Ectodermal cell (in vitro differentiated cells): ENCODE measurements around the gene CT45A1. TPM values are rescaled to one million over a fixed set of nuclear protein-coding genes. Genes with fewer than 3 reads are reported as not detected.
"Not testable (repeated sequence)": the region's sequence is repeated elsewhere in the genome, so short reads cannot be mapped to it uniquely, and the experiment has no call there.

Source experiments
- H3K27ac ChIP-seq: 2 replicates; pipeline ENCODE4 v1.7.0; 2013; ENCODE audit warnings: mild to moderate bottlenecking, low read depth, low read length; ENCODE audit not compliant: insufficient read depth, poor library complexity, severe bottlenecking
- H3K27me3 ChIP-seq: 2 replicates; pipeline ENCODE4 v1.7.0; 2013; ENCODE audit warnings: mild to moderate bottlenecking, low read length; ENCODE audit not compliant: insufficient read depth, control insufficient read depth, poor library complexity, severe bottlenecking
- H3K36me3 ChIP-seq: one replicate; pipeline ENCODE4 v1.7.0; 2013; ENCODE audit warnings: low read length; ENCODE audit not compliant: control insufficient read depth, insufficient read depth
- H3K4me1 ChIP-seq: one replicate; pipeline ENCODE4 v1.7.0; 2013; ENCODE audit warnings: low read length; ENCODE audit not compliant: control insufficient read depth, insufficient read depth
- H3K4me3 ChIP-seq: 2 replicates; pipeline ENCODE4 v1.7.0; 2013; ENCODE audit warnings: low read depth, low read length, control low read depth; ENCODE audit not compliant: insufficient read depth
- H3K9me3 ChIP-seq: 2 replicates; pipeline ENCODE4 v1.7.0; 2013; ENCODE audit warnings: mild to moderate bottlenecking, low read length, moderate library complexity; ENCODE audit not compliant: control insufficient read depth
- WGBS, 2 experiments: methylation state at CpG; one replicate each; pipeline ENCODE4 v1.1.7; 2013; ENCODE audit warnings: missing lambda C conversion rate in 2 of 2; 5-methylcytosine and 5-hydroxymethylcytosine counted together
- polyA plus RNA-seq, 4 experiments: library from polyadenylated mRNA; stranded (reverse); fragments of 50-300 nt; gene quantifications; one replicate each; pipeline ENCODE4 v1.2.3, GENCODE V29; 2013

CT45A1 gene, protein sequence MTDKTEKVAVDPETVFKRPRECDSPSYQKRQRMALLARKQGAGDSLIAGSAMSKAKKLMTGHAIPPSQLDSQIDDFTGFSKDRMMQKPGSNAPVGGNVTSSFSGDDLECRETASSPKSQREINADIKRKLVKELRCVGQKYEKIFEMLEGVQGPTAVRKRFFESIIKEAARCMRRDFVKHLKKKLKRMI
- polyA plus RNA-seq (2013, experiment 1 of 4): not detected
- not detected for polyA plus RNA-seq (2013, experiment 2 of 4)
- polyA plus RNA-seq (2013, experiment 3 of 4): not detected
- polyA plus RNA-seq (2013, experiment 4 of 4): not detected

DNA sequence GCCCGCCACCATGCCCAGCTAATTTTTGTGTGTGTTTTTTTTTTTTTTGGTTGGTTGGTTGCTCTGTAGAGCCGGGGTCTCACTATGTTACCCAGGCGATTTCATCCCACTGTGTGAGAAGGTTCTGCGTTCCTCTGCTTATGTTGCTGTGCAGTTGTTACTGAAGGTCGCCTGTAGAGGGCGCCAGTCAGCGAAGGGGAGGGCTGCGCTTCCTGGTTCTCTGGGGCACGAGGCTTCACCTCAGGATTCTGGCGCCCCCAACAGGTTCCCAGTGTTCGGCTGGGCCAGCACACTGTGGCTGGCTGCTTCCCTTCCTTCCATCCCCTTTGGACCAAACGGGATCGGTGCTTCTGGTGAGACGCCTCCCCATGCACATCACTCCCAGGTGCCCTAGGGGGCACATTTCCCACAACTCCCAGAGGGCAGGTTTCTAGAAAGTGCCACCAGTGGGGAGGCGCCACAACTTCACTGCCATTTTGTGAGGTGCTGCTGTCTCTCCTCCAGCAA lies at the start of gene CT45A1:
CT45A1 (plus strand) TSS at position 457 of the 507 bp plus-strand sequence. CDS start 5,302 bp downstream, outside the sequence.
- not testable (repeated sequence) for H3K9me3 ChIP-seq, H3K27ac ChIP-seq, H3K4me1 ChIP-seq, H3K36me3 ChIP-seq, H3K27me3 ChIP-seq, H3K4me3 ChIP-seq
- WGBS, 2 experiments: 59 to 75% methylated on average over 12 to 15 of the region's 15 CpGs

DNA sequence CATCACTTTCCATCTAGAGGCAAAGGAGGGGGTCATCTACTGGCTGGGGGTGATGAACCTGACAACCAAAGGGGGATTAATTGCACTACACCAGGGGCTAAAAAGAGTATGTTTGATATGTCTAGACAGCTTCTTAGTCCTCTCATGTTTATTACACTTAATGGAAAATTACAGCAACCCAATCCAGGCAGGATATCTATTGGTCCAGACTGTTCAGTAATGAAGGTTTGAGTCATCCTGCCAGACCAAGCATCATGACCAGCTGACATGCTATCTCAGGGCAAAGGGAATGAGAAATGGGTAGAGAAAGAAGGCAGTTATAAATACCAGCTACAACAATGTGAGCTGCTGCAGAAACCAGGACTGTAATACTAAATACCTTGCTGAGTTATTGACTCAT lies 40.5 kb upstream of the CT45A1 start:
- not testable (repeated sequence) for H3K9me3 ChIP-seq, H3K27me3 ChIP-seq, H3K27ac ChIP-seq, H3K36me3 ChIP-seq, H3K4me3 ChIP-seq, H3K4me1 ChIP-seq

DNA sequence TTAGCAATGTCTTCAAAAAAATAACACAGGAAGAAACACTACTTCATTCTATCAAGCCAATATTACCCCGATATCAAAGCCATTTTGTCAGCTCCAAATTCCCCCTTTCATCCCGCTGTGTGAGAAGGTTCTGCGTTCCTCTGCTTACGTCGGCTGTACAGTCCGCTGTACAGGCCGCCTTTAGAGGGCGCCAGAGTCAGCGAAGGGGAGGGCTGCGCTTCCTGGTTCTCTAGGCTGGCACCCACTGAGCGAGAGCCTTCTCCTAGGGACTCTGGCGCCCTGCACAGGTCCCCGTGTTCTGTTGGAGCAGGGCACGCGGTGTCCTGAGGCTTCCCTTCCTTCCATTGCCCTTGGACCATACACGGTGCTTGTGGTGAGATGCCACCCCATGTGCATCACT lies 25.3 kb upstream of the CT45A1 start:
- Histone ChIP-seq H3K9me3 (no peaks in the 10 kb centered on the region), H3K36me3 (no peaks in the 10 kb centered on the region), H3K4me1 (no peaks in the 10 kb centered on the region), H3K4me3 (no peak overlapping the region), H3K27ac (no peak overlapping the region), H3K27me3 (no peaks in the 10 kb centered on the region)
- WGBS, 2 experiments: 35 to 36% methylated on average over 16 of the region's 16 CpGs

DNA sequence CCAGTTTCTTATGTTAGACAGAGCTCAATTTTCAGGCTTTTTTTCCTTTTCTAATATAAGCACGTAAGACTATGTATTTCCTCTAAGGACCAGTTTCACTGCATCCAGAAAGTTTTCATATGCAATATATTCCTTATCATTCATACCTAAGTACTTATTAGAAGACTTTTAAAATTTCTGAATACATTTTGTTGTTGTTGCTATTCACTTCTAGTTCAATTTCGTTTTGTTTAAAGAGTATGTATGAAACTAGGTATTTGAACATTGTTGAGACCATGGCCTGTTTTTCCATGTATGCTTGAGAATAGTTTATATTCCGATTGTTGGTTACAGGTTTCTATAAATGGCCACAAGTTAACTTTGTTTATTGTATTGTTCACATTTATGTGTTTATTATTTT lies 18.0 kb upstream of the CT45A1 start:
- H3K36me3 ChIP-seq: no peaks in the 10 kb centered on the region
- no peak overlapping the region for H3K27ac ChIP-seq
- no peak overlapping the region for H3K4me3 ChIP-seq
- no peaks in the 10 kb centered on the region for H3K27me3 ChIP-seq
- no peaks in the 10 kb centered on the region for H3K9me3 ChIP-seq
- H3K4me1 ChIP-seq: no peaks in the 10 kb centered on the region
- WGBS, 2 experiments: 81 to 88% methylated on average over 2 of the region's 3 CpGs

DNA sequence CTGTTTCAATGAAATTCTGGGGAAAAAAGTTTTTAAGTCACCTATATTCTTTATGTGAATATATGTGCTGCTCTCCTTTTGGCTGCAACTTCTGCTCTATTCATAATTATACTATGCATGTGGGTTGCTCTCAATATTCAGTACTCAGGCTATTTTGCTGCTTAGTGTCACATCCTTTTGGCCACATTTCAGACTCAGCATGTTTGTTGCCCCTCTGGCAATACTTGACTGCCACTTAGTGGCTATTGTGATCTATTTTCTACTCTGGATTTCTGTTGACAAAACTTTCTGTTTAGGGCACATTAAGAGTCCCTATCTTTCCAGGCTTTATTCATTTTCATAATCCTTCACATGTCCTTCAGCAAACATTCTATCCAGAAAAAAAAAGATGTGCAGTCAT lies 15.8 kb upstream of the CT45A1 start:
- Histone ChIP-seq H3K4me3 (no peak overlapping the region), H3K4me1 (no peaks in the 10 kb centered on the region), H3K9me3 (no peaks in the 10 kb centered on the region), H3K36me3 (no peaks in the 10 kb centered on the region), H3K27me3 (no peaks in the 10 kb centered on the region), H3K27ac (no peak overlapping the region)

DNA sequence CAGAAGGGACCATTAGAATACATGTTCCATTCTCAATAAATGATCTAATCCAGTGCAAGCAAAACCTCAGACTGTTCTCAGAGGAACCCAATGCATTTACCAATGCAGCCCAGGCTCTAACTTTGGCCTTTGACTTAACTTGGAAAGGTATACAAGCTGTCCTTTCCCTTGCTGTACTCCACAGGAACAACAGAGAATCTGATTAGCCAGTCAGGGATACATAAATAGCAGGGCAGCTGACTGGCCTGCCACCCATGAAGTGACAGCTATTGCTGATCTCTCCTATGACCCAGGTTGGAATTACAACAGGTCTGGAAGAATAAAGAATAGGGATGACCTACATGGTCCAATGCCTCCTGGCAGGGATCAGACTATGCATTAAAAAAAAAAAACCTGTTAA lies 14.5 kb upstream of the CT45A1 start:
- Histone ChIP-seq H3K4me1 (no peaks in the 10 kb centered on the region), H3K27me3 (no peaks in the 10 kb centered on the region), H3K9me3 (no peaks in the 10 kb centered on the region), H3K27ac (no peak overlapping the region), H3K36me3 (no peaks in the 10 kb centered on the region), H3K4me3 (no peak overlapping the region)

DNA sequence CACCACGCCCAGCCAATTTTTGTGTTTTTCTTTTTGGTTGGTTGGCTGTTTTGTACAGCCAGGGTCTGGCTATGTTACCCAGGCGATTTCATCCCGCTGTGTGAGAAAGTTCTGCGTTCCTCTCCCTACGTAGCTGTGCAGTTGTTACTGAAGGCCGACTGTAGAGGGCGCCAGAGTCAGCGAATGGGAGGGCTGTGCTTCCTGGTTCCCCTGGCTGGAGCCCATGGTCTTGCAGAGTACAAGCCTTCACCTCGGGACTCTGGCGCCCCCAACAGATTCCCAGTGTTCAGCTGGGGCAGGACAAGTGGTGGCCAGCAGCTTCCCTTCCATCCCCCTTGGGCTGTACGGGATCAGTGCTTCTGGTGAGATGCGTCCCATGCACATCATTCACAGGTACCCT lies 5.6 kb upstream of the CT45A1 start:
- H3K4me1 ChIP-seq: no peaks in the 10 kb centered on the region
- H3K27ac ChIP-seq: no peak overlapping the region
- H3K9me3 ChIP-seq: no peaks in the 10 kb centered on the region
- no peaks in the 10 kb centered on the region for H3K27me3 ChIP-seq
- 52 to 53% methylated on average over 12 of the region's 12 CpGs for WGBS, 2 experiments
- no peaks in the 10 kb centered on the region for H3K36me3 ChIP-seq
- no peak overlapping the region for H3K4me3 ChIP-seq

DNA sequence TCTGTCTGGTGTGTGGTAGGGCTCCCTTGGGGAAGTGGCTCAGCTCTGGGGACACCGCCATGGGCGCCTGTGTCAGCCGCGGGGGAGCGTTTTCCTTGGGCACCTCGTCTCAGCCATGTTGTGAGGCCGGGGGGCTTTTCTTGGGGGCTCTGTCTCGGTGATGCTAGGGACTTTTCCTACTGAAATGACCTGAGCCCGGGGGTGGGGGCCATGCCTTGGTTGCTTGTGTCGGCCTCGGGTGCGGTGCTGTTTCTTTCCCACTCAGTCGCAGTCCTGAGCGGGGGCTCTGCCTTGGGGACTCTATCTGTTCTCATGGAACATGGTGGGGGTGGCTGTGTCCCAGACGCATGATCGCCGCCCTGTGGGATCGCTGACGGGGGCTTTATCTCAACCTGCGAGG lies 356 bp downstream of the CT45A1 start:
- Histone ChIP-seq H3K4me1 (no peaks in the 10 kb centered on the region), H3K9me3 (no peaks in the 10 kb centered on the region), H3K4me3 (no peak overlapping the region), H3K27me3 (no peaks in the 10 kb centered on the region), H3K36me3 (no peaks in the 10 kb centered on the region), H3K27ac (no peak overlapping the region)
- 90 to 97% methylated on average over 19 to 20 of the region's 20 CpGs for WGBS, 2 experiments

DNA sequence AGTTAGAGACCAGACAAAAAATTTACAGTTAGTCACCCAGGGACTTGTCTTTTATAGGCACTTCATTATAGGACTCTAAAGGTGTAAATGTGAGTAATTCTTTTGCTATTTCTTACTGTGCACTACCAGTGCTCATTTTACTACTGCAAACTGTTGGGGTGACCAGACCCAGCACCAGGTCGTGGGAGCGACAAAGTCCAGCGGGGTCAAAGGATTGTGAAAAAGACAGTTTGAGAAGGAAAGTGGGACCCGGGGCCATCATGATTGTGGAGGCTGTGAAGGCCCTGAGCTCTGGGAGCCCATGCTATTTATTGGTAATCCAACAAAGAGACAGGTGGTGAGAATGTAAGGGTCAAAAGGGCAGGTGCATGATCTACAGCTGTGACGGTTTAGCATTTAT lies 21.2 kb downstream of the CT45A1 start:
- WGBS, 2 experiments: 85 to 95% methylated on average over 5 of the region's 5 CpGs
- not testable (repeated sequence) for H3K27me3 ChIP-seq, H3K36me3 ChIP-seq, H3K4me1 ChIP-seq, H3K27ac ChIP-seq, H3K4me3 ChIP-seq, H3K9me3 ChIP-seq

DNA sequence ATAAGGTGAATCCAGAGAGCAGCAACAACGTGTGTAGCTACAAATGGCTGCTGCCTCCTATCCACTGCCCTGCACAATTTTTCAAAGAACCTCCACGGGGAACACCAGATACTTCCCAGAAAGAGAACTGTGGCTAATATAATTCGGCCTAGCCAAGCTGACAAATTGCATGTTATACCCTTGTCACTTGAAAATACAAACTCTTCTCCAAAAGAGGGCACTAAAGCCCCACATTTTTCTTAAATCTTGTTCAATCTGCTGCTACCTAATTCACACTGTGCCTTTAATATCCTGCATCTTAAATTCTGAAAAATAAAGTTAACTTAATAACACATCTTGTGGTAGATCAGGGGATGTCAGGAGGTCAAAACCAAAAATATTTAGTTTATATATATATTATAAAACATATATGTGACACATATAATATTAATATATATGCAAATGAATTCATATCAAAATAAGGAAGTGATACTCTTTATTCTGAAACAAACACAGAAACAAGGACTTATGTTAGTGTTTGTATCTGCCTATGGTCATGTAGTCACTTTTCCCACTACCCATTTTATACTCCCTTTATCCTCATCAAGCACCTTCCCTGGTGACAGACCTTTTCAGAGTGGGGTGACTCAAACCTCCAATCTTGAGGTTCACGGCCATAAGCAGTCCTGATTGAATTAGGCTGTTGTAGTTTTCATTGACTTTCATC lies 24.1 kb downstream of the CT45A1 start:
- WGBS, 2 experiments: 57 to 72% methylated on average over 3 to 4 of the region's 4 CpGs
- Histone ChIP-seq H3K9me3 (no peaks in the 10 kb centered on the region), H3K36me3 (no peaks in the 10 kb centered on the region), H3K27ac (no peak overlapping the region), H3K4me1 (no peaks in the 10 kb centered on the region), H3K4me3 (no peak overlapping the region), H3K27me3 (no peaks in the 10 kb centered on the region)
